ENCODE measurements around the gene GTPBP3.
A peak's percentile ranks its signal among the peaks of the same experiment; 100 is the strongest.
"Not testable (repeated sequence)": the region's sequence is repeated elsewhere in the genome, so short reads cannot be mapped to it uniquely, and the experiment has no call there.

GTPBP3 gene

GRCh38 chr19:17336872-17337674 lies at the start of gene GTPBP3:
Gene GTPBP3, plus strand, starts transcription at chr19:17337553. Its CDS starts 59 bp downstream, at chr19:17337612.
- DNase-seq (ENCODE audit: low read depth): peak; percentile 95

DNA sequence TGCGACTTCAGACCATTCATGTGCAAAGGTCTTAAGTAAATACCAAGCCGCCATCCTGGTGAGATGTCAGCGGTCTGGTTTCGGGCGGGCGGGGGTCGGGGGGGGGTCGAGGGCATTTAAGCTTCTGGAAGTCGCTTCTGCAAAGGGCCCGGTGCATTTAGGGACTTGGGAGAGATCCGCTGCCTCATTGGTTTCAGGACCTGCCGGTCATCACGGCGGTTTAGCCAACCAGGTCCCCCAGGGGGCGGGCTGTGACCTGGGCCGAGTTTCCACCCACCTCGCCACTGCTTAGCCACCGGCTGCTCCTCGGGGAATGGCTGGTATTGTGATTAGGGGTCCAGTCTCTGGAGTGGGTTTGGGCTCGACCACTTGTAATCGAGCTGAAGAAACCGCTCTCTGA lies 47.9 kb upstream of the GTPBP3 start:
- DNase-seq (ENCODE audit: low read depth): no peak

DNA sequence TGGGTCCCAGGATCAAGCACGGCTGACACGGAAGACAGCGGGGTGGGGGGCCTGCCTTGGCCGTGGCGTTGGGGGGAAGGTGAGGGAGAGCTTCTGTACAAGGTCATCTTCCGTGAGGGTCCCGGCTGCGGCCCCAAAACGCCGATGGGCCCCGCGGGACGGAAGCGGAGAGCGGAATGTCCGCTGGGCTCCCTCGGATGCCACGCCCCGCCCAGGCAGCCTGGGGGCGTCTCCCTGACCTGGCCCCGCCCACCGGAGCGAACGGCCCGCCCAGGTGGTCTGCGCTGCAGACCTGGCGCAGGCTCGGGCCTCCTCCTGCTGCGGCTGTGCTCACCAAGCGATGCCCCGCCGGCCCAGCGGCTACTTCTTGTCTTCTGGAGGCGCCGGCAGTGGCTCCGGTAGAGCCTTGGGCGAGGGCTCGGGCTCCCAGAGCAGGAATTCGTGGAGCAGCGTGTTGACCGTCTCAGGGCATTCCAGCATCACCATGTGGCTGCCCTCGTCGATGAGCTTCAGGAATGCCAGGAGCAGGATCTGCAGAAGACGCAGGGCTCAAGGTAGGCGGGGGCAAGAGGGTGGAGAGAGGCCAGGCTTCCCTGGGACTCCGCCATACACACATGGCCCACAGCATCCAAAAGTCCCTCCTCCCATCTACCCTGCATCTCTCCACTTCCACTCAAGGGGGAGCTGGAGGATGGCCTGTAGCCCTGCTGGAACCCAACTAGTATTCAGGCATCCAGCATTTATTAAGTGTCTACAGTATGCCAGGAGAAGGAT lies 44.9 kb upstream of the GTPBP3 start:
- peak; percentile 58 for DNase-seq (ENCODE audit: low read depth)

DNA sequence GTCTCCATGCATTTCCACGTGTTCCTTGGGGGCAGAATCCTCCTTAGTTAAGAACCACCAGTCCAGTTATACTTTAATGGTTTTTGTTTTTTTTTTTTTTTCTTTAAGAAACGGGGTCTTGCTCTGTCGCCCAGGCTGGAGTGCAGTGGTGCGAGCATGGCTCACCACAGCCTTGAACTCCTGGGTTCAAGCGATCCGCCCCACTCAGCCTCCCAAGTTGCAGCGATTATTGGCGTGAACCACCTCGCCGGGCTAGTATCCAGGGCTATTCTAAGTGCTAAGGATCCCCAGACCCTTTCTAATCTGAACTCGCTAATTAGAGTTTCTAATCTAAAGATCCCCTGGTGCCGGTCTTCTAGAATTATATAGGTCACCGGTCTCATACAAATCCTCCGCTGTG lies 43.7 kb upstream of the GTPBP3 start:
- DNase-seq (ENCODE audit: low read depth): no peak

DNA sequence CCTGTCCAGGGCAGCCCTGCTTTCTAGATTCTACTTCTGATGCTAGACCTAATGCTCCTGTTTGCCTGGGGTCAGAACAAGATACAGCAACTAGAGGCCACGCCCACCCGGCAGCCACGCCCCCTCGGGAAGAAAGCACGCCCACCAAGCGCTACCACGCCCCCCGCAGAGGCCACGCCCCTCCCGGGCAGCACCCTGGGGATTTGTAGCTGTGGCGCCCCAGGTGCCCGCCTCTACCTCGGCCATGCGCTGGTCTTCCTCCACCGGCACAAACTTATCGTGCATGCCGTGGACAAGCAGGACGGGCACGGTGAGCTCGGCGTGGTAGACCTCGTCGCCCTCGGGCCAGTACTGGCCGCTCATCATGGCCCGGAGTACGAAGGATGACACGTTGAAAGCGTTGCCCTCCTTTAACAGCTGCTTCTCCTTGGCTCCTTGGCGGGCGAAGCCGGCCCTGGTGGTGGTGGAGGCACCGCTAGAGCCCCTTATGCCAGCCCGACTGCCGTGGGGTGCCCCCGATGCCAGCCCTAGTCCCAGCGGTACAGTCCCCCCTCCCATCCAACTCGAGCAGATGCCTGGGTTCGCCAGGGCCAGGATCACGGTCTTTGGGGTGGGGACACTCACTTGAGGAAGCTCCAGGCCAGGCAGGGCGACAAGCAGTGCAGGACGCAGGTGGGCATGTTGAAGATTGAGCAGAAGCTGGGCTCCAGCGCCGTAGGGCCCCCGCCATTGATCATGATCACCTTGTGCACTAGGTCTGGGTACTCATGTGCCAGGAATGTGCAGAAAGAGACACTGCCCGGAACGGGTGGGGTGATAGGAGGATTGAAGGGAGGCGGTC lies 43.1 kb upstream of the GTPBP3 start:
- DNase-seq (ENCODE audit: low read depth): no peak

- not testable (repeated sequence) for DNase-seq (ENCODE audit: low read depth)
Observed at GRCh38 chr19:17295551-17295950, 41.8 kb upstream of the GTPBP3 start.

- DNase-seq (ENCODE audit: low read depth): no peak
Observed at GRCh38 chr19:17296273-17296672, 41.1 kb upstream of the GTPBP3 start.

- DNase-seq (ENCODE audit: low read depth): no peak
Observed at GRCh38 chr19:17296976-17297375, 40.4 kb upstream of the GTPBP3 start.

DNA sequence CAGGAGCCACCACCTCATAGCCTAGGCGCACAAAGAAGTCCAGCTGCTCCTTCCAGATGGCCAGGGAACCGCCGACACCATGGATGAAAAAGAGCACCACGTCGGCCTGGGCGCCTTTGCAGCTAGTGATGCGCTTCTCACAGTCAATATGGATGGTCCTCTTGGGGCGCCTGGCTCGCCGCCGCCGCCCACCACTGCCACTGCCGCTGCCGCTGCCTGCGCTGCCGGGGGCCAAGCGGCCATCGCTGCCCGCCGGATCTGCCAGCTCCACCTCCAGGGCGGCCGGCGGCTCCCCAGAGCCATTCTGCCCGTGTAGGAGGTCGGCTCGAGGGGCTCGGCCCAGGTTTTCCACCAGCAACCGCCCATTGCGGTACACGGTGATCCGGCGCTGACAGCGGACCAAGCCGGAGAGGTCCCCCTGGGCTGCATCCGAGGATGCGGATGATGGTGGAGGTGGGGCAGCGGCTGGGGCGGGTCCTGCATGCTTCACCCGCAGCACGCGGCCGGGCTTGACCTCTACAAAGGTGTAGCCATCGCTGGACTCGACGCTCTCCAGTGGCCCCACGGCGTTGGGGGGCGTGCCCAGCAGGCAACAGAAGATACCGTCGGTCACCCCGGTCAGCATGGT lies 36.2 kb upstream of the GTPBP3 start:
- DNase-seq (ENCODE audit: low read depth): no peak

DNA sequence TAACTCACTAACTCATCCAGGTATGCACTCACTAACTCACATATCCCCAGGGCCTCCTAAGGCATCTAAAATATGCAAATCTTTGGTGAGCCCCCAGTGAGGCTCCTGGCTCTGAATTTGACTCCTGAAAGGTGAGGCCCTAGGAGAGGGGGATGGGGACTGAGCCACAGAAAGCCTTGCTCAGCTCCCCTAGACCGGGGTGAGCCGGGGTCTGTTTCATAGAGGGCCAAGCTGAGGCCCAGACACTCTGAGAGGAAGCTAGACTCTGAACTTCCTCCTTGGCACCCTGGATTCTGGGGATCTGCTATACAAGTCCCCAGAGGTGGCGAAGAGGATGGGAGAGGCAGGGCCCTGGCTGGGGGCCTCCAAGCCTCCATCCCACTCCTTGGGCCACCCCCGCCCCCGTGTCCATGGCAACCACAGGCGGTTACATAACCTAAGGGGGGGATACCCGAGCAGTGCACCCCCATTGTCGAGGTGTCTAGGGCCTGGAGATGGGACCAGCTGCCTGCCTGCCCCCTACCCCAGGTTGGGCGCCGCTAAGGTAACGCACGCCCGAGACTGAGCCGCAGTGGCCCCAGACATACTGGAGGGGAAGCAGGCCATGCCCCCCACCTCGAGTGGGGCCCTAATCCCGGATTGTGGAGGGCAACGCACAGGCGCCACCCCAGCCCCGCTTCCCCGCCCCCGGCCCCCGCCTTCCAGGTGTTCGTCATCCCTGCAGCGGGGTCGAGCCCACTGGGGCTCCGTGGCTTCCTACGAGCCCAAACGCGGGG lies 34.8 kb upstream of the GTPBP3 start:
- no peak for DNase-seq (ENCODE audit: low read depth)

DNA sequence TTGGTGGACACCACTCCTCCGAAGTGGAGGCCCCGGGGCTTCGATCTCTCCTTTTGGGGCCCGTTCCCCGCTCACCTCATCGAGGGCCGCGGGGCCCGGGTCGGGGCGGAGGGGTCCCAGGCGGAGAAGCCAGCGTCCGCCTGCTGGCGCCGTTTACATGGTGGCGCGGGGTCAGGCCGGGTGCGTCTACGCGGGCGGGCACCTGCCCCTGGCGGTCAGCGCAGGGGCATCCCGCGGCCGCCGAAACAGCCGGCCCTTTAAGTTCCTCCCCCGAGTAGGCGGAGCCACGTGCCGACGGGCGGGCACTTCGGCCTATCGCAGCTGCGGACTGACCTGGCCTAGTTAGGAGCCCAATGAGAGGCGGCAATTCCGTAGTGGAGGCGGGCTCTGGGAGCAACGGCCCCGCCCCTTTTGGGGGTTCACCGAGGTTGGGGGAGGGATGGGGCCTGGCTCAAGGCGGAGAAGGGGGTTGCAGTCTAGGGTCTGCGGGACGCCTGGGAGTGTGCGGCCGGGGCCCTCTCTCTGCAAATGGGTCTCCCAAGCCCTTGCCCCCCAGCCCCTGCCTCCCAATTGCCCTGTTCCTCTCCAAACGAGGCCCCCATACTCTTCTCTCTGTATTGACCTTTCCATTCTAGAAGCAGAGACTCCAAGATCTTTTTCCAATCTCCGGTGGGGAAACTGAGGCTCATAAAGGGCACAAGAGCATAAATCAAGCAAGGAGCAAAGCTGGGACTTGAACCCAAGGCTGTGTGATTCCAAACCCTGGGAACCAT lies 34.0 kb upstream of the GTPBP3 start, which contains the start of gene ABHD8:
Gene ABHD8 (minus strand): TSS at position 259 of the 773 bp plus-strand sequence. CDS start 1,809 bp downstream, outside the sequence.
- peak; percentile 89 for DNase-seq (ENCODE audit: low read depth)

- DNase-seq (ENCODE audit: low read depth): no peak
Observed at GRCh38 chr19:17303940-17304267, 33.4 kb upstream of the GTPBP3 start.

GRCh38 chr19:17304386-17305215 lies 32.8 kb upstream of the GTPBP3 start:
- no peak for DNase-seq (ENCODE audit: low read depth)

DNA sequence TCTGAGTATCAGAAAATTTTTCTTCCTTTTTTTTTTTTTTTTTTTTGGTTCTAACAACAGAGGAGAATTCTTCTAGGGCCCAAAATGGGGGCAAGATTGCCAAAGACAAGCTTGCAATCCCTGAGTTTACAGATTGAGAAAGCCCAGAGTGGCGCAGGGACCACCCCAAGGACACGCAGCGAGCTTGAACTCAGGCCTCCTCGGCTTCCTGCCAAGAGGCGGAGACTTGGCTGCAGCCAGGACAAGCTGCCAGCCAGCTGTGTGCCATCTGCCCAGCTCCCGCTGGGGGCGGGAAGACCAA lies 32.2 kb upstream of the GTPBP3 start:
- DNase-seq (ENCODE audit: low read depth): no peak

DNA sequence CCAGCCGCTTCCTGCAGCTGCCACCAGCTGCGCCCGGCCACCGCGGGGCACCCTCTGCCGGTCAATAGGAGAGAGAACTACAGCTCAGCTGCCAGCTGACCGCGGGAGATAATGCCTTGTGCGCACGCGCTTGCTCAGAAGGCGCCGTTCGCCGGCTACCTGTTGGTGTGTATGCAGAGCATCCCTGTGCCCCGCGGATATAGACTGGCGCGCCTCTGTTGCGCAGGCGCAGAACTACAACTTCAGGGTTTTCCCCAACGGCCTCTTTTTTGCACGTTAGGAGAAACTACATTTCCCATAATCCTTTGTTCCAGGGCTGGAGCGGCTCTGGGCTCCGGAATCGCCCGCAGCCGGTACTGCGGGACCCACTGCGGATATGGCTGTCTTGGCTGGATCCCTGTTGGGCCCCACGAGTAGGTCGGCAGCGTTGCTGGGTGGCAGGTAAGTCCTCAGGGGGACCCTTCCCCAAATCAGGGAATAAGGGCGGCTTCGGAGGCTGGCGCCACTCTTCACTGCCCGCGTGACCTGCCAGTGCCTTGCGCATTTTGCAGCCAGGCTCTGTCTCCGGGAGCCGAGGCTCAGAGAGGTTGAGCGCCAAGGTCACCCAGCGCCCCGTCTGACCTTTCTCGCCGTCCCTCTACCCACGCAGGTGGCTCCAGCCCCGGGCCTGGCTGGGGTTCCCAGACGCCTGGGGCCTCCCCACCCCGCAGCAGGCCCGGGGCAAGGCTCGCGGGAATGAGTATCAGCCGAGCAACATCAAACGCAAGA lies 31.7 kb upstream of the GTPBP3 start, which contains the start of gene MRPL34:
Gene MRPL34 (plus strand): TSS at position 356 of the 768 bp plus-strand sequence. CDS start 21 bp downstream, at position 377.
- DNase-seq (ENCODE audit: low read depth): peak; percentile 88

- DNase-seq (ENCODE audit: low read depth): no peak
Observed at GRCh38 chr19:17306285-17306714, 31.1 kb upstream of the GTPBP3 start.

DNA sequence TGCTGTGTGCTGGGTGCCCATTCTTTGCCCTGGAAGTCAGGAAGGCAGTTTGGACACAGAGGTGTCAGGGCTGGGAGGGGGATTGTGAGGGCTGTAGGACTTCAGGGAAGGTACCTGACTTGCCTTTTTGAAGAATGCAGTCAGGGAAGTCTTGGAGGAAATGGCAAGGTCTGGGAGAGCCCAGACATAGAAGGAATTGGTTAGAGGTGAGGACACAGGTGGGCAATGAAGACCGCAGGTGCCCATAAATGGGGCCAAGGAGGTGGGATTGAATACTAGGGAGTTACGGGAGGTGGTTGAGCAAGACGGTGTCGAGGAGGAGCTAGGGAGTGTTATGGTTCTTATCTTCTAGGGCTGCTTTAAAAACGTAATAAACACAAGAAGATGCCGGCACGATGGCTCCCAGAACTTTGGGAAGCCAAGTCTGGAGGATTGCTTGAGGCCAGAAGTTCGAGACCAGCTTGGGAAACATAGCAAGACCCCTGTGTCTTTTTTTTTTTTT lies 29.4 kb upstream of the GTPBP3 start:
- DNase-seq (ENCODE audit: low read depth): no peak

GRCh38 chr19:17309198-17309964 lies 28.0 kb upstream of the GTPBP3 start, which contains the start of gene DDA1:
Gene DDA1, plus strand, starts transcription at chr19:17309563. Its CDS starts 92 bp downstream, at chr19:17309655.
- DNase-seq (ENCODE audit: low read depth): peak; percentile 99

Data from stimulated activated CD4-positive, alpha-beta T cell treated with anti-CD3 and anti-CD28 coated beads, Interleukin-2, amount 100 ng/mL, for 4 hours (primary cell).